HuH-7 (cell line): ENCODE data around the gene TBC1D30.
A peak's percentile ranks its signal among the peaks of the same experiment; 100 is the strongest.
"Not testable (repeated sequence)": the region's sequence is repeated elsewhere in the genome, so short reads cannot be mapped to it uniquely, and the experiment has no call there.

Source experiments
- DNase-seq: peaks from one replicate; pipeline ENCODE4 v3.0.0; 2011; ENCODE audit warnings: low spot score

Gene TBC1D30

GRCh38 chr12:64806173-64806572 is 18.3 kb upstream of the TBC1D30 start:
- no peak for DNase-seq

DNA sequence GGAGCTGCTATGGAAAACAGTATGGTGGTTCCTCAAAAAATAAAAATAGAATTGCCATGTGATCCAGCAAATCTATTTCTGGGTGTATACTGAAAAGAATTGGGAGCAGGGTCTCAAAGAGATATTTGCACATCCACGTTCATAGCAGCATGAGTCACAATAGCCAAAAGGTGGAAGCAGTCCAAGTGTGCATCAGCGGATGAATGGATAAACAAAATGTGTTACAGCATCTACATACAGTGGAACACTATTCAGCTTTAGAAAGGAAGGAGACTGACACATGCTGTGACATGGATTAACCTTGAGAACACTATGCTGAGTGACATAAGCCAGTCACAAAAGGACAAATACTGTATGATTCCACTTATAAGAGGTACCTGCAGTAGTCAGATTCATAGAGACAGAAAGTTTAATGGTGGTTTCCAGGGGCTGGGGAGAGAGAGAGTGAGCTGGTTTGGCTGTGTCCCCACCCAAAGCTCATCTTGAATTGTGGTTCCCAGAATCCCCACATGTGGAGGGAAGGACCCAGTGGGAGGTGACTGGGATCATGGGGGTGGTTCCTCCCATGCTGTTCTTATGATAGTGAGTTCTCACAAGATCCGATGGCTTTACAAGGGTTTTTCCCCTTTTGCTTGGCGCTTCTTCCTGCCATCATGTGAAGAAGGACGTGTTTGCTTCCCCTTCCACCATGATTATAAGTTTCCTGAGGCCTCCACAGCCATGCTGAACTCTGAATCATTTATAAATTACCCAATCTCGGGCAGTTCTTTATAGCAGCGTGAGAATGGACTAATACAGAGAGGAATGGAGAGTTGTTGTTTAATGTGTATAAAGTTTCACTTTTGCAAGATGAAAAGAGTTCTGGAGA is 17.6 kb upstream of the TBC1D30 start:
- DNase-seq: no peak

GRCh38 chr12:64808110-64808509 is 16.3 kb upstream of the TBC1D30 start:
- no peak for DNase-seq

- no peak for DNase-seq
These were observed 13.6 kb upstream of the TBC1D30 start for GRCh38 chr12:64810831-64811230.

- no peak for DNase-seq
These were observed 10.7 kb upstream of the TBC1D30 start for GRCh38 chr12:64813723-64814122.

GRCh38 chr12:64814432-64814831 is 10.0 kb upstream of the TBC1D30 start:
- no peak for DNase-seq

GRCh38 chr12:64819816-64820402 is 4.5 kb upstream of the TBC1D30 start:
- no peak for DNase-seq

- DNase-seq: no peak
These were observed 3.9 kb upstream of the TBC1D30 start for GRCh38 chr12:64820593-64820992.

DNA sequence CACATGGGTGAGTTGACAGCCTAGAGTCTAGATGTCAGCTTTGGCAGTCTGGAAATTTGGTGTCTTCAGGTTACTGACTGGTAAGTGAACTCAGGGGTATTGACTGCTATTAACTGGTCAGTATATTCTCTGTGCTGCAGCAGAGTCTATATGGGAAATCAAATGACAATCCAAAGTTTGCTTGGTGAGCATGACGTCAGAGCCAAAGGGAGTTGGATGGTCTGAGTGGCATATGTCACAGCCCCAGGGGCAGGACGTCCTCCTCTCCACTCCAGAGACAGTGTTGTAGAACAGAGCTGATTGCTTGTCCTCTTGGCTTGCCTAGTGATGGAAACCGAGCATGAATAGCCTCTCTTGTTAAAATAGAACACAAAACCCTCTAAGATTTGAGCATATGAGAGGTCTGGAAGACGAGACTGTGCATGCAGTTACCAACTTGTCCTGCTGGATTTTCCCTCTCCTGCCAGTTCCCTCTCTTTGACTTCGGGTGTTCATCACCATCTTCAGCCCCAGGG is 3.3 kb upstream of the TBC1D30 start:
- DNase-seq: no peak

GRCh38 chr12:64824130-64824499 is 332 bp upstream of the TBC1D30 start:
- DNase-seq: no peak

GRCh38 chr12:64825143-64826021 is 935 bp downstream of the TBC1D30 start:
- DNase-seq: peak; percentile 45

DNA sequence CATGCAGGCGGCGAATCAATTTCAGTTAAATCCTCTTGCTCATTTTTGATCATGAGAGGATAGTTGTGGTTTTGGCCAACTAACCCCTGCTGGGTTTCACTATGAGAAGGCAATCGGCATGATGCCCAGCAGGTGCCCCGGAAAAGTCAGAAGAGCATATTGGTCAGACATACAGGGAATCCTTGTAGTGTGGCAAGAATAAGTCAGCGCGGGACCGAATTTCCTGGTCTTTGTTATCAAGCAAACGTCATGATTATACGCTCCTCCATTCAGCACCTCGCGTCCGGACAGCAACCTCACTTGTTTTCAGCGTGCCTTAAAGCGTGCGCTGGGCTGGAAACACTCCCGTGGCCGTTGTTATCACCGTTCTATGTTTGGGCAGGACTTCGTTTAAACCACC is 1.8 kb downstream of the TBC1D30 start:
- DNase-seq: peak; percentile 53

DNA sequence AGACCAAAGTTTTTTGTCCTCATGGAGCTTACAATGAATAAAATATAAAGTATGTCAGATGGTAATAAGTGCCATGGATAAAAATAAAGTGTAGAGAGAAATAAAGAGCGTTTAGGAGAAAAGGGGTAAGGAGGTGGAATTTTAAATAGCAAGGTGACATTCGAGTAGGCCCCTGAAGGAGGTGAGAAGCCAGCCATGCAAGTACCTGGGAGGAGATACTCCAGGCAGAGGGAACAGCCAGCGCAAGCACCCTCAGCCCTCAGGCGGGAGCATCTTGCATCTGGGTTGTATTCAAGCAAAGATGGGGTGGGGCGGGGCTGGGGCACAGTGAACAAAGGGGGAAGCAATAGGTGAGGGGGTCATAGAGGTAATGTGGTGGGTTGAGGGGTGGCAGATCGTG is 4.3 kb downstream of the TBC1D30 start:
- DNase-seq: no peak

GRCh38 chr12:64833928-64834327 is 9.5 kb downstream of the TBC1D30 start:
- no peak for DNase-seq

GRCh38 chr12:64835901-64836300 is 11.5 kb downstream of the TBC1D30 start:
- DNase-seq: no peak

DNA sequence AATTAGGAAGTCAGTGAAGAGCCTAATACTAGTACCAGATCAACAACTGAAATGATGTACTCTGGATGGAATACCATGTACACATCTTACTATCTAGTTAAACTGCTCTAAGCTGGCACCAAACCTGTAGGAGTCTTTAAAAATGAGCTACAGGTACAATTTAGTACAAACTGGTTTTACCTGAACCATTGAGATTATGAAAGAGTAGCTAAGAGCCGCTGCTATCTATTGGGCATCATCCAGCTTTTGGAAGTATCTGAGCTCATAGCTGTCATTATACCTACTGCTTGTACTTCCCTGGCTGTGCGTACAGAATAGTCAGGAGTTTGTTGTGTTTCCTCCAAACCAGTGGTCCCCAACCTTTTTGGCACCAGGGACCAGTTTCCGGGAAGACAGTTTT is 12.4 kb downstream of the TBC1D30 start:
- DNase-seq: no peak

DNA sequence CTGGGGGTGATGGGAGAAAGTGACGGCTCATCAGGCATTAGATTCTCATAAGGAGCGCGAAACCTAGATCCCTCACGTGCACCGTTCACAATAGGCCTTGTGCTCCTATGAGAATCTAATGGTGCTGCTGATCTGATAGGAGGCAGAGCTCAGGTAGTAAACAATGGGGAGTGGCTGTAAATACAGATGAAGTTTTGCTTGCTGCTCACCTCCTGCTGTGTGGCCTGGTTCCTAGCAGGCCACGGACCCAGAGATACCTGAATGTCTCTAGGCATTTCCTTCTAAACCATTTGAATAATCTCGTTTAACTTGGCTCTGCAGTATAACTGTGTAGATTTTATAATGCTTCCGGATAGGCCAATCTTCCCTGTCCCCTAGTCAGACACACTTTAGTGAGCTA is 13.0 kb downstream of the TBC1D30 start:
- DNase-seq: no peak

GRCh38 chr12:64840119-64840518 is 15.7 kb downstream of the TBC1D30 start:
- no peak for DNase-seq

DNA sequence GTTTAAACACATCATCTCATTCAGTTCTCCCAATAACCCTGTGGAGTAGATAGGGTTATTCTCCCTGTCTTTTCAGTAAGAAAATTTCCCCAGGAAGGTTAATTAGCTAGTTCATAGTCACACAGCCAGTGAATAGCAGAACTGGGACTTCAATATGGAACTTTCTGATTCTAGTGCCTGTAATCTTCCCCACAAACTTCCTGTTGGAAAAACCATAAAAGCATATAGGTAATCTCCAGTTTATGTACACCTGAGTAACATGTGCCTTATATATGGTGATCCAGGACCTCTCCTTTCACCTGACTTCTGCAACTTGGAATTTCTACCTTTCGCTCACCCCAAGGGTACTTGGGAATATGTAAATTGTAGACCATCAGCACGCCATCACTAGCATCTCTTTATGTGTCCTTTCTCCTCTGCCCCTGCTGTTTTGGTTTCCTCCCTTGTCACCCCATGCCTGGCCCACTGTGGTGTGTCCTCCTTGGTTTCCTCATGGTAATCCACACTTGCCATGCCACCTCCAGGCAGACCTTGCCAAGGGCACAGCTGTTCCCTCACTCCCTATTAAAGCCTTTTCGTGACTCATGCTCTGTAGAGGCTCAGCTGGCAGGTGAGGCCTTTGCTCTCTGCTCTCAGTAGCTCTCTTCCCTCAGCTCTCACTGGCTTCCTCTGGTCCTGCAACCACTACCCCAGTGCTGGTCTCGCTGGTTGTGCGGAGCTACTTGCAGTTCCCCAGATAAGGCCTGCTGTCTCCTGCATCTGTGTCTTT is 16.7 kb downstream of the TBC1D30 start:
- DNase-seq: no peak

DNA sequence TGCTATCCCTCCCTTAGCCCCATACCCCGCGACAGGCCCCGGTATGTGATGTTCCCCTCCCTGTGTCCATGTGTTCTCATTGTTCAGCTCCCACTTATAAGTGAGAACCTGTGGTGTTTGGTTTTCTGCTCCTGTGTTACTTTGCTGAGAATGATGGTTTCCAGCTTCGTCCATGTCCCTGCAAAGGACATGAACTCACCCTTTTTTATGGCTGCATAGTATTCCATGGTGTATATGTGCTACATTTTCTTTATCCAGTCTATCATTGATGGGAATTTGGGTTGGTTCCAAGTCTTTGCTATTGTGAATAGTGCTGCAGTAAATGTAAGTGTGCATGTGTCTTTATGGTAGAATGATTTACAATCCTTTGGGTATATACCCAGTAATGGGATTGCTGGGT is 24.0 kb downstream of the TBC1D30 start:
- not testable (repeated sequence) for DNase-seq

DNA sequence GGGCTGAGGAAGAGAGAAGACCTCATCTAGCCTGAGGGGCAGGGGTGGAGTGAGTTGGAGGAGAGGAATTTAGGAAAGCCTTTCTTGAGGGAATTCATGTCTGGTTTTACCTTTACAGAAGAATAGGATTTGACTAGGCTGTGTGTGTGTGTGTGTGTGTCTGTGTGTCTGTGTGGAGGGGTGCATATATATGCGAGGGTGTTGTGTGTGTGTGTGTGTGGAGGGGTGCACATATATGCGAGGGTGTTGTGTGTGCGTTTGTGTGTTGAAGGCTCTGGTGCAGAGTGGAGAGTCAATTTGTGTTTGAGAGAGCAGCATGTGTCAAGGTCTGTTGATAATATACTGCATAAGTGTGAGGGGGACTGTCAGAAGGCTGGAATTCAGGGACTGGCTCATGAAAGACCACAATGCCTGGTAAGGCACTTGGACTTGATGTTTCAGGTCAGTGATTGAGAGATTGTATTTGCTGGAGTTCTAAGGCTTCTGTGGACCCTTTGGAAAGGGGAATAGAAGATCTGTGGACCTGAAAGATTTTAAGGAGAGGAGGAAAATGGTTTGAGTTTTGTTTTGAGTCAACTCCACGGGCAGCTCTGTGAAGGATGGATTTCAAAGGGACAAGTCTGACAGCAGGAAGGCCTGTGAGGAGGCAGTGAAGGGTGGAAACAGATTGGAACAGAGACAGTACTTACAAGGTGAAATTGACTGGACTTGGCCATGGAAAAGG is 34.6 kb downstream of the TBC1D30 start:
- DNase-seq: no peak
